CD4-positive, alpha-beta T cell treated with Interleukin-21 for 1 hour (primary cell): ENCODE measurements around the gene ETFA.
"Not testable (repeated sequence)": the region's sequence is repeated elsewhere in the genome, so short reads cannot be mapped to it uniquely, and the experiment has no call there.

Experiments
- DNase-seq: peaks from one replicate; pipeline ENCODE4 v3.0.0-alpha.2; 2020

ETFA gene

GRCh38 chr15:76324066-76324465 is 12.8 kb upstream of the ETFA start:
- DNase-seq, result no peak

GRCh38 chr15:76321602-76322001 is 10.3 kb upstream of the ETFA start:
- DNase-seq, result no peak

GRCh38 chr15:76321171-76321570 is 9.9 kb upstream of the ETFA start:
- DNase-seq, result no peak

- DNase-seq, result no peak
These were observed 8.7 kb upstream of the ETFA start for GRCh38 chr15:76320012-76320411.

- no peak for DNase-seq
These were observed 2.5 kb upstream of the ETFA start for GRCh38 chr15:76313731-76314130.

- DNase-seq, result not testable (repeated sequence)
These were observed 1.9 kb upstream of the ETFA start for GRCh38 chr15:76313175-76313567.

GRCh38 chr15:76312540-76313174 is 1.4 kb upstream of the ETFA start:
- DNase-seq, result no peak

GRCh38 chr15:76310475-76311099 is 682 bp downstream of the ETFA start:
- DNase-seq, result peak; percentile 27

GRCh38 chr15:76309601-76310330 is 1.5 kb downstream of the ETFA start:
- no peak for DNase-seq

- no peak for DNase-seq
These were observed 7.4 kb downstream of the ETFA start for GRCh38 chr15:76303909-76304308.

- no peak for DNase-seq
These were observed 11.5 kb downstream of the ETFA start for GRCh38 chr15:76299786-76300185.

GRCh38 chr15:76298986-76299385 is 12.3 kb downstream of the ETFA start:
- DNase-seq, result no peak

GRCh38 chr15:76297951-76298350 is 13.3 kb downstream of the ETFA start:
- not testable (repeated sequence) for DNase-seq

GRCh38 chr15:76296849-76297248 is 14.4 kb downstream of the ETFA start:
- DNase-seq, result no peak

- DNase-seq, result not testable (repeated sequence)
These were observed 16.8 kb downstream of the ETFA start for GRCh38 chr15:76294463-76294862.

GRCh38 chr15:76293361-76293760 is 17.9 kb downstream of the ETFA start:
- DNase-seq, result no peak

- DNase-seq, result no peak
These were observed 21.7 kb downstream of the ETFA start for GRCh38 chr15:76289582-76289981.

- DNase-seq, result peak; percentile 62
These were observed 24.9 kb downstream of the ETFA start for GRCh38 chr15:76286271-76286879.

GRCh38 chr15:76285241-76285825 is 25.9 kb downstream of the ETFA start:
- peak; percentile 22 for DNase-seq

GRCh38 chr15:76282465-76282864 is 28.8 kb downstream of the ETFA start:
- DNase-seq, result peak; percentile 38

GRCh38 chr15:76278651-76279050 is 32.6 kb downstream of the ETFA start:
- DNase-seq, result no peak

- DNase-seq, result no peak
These were observed 36.4 kb downstream of the ETFA start for GRCh38 chr15:76274821-76275220.

GRCh38 chr15:76274226-76274625 is 37.0 kb downstream of the ETFA start:
- DNase-seq, result no peak
